Nephron progenitor cell (in vitro differentiated cells): ENCODE measurements around the gene MED20.

Experiments used
- DNase-seq: peaks from one replicate; pipeline ENCODE4 v3.0.0; 2021
- H3K27ac Mint-ChIP-seq: 2 replicates; pipeline ENCODE4 v1.8.0; 2021; ENCODE audit warnings: mild to moderate bottlenecking, moderate library complexity, mixed read lengths
- H3K27me3 Mint-ChIP-seq: 2 replicates; pipeline ENCODE4 v1.8.0; 2021; ENCODE audit warnings: mild to moderate bottlenecking, low read depth, mixed read lengths; ENCODE audit not compliant: poor library complexity
- H3K36me3 Mint-ChIP-seq: 2 replicates; pipeline ENCODE4 v1.8.0; 2021; ENCODE audit warnings: low read depth, mixed read lengths
- H3K4me1 Mint-ChIP-seq: 2 replicates; pipeline ENCODE4 v1.8.0; 2021; ENCODE audit warnings: mixed read lengths
- H3K4me3 Mint-ChIP-seq: 2 replicates; pipeline ENCODE4 v1.8.0; 2021; ENCODE audit warnings: mild to moderate bottlenecking, moderate library complexity, mixed read lengths
- H3K9me3 Mint-ChIP-seq: 2 replicates; pipeline ENCODE4 v1.8.0; 2021; ENCODE audit warnings: mild to moderate bottlenecking, moderate library complexity, mixed read lengths
- TF ChIP-seq, protein P1 (sequence below): fragments of 200-600 bp; sonication (generic); IDR thresholded peaks from 2 replicates; pipeline ENCODE4 v1.5.0; 2021; ENCODE audit warnings: antibody characterized with exemption

The MED20 gene, protein sequence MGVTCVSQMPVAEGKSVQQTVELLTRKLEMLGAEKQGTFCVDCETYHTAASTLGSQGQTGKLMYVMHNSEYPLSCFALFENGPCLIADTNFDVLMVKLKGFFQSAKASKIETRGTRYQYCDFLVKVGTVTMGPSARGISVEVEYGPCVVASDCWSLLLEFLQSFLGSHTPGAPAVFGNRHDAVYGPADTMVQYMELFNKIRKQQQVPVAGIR

DNA sequence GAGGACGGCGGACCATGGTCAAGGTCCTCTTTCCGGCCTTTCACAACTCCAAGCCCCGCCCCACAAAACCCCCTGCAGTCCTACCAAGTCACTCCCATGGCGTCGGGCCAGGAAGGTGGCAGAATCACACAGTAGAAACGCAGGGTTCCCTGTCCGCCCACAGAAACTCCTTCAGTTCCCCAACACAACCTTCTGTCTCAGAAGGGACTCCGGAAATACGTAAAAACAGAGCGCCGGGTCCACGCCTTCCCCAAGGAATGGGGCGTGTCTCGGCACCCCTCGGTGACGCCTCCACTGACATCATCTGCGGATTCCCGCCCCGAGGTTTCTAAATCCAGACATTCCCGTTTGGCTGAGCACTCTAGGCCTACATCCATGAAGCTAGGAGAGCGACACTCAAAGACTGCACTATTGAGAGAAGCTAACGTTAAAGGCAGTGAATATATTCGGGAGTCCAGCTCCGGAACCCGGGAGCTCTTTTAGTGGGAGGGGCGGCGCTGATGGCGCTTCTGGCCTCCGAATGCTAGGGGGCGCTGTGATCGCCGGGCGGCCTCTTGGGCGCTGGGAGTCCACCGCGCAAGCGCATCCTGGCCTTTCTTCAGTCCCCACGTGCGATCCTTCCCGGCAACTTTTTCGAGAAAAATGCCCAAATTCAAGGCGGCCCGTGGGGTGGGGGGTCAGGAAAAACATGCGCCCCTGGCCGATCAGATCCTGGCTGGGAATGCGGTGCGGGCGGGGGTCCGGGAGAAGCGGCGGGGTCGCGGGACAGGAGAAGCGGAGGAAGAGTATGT lies at the start of gene MED20, which contains the start of gene BYSL:
MED20 (minus strand) TSS at position 219 of the 791 bp plus-strand sequence; CDS start at position 98, 121 bp downstream.
BYSL (plus strand) TSS at position 579 of the 791 bp plus-strand sequence; CDS start at position 643, 64 bp downstream.
- peak within 1 kb of the TSS; percentile 100 for H3K27ac Mint-ChIP-seq
- peak within 1 kb of the TSS; percentile 100 for H3K4me3 Mint-ChIP-seq
- H3K36me3 Mint-ChIP-seq = peaks cover 26% of the 10 kb centered on the region
- peak; percentile 96 for DNase-seq
- TF ChIP-seq, protein P1, sequence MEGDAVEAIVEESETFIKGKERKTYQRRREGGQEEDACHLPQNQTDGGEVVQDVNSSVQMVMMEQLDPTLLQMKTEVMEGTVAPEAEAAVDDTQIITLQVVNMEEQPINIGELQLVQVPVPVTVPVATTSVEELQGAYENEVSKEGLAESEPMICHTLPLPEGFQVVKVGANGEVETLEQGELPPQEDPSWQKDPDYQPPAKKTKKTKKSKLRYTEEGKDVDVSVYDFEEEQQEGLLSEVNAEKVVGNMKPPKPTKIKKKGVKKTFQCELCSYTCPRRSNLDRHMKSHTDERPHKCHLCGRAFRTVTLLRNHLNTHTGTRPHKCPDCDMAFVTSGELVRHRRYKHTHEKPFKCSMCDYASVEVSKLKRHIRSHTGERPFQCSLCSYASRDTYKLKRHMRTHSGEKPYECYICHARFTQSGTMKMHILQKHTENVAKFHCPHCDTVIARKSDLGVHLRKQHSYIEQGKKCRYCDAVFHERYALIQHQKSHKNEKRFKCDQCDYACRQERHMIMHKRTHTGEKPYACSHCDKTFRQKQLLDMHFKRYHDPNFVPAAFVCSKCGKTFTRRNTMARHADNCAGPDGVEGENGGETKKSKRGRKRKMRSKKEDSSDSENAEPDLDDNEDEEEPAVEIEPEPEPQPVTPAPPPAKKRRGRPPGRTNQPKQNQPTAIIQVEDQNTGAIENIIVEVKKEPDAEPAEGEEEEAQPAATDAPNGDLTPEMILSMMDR = peak; percentile 98
- no peaks in the 10 kb centered on the region for H3K27me3 Mint-ChIP-seq
- no peaks in the 10 kb centered on the region for H3K9me3 Mint-ChIP-seq
- peaks cover 50% of the 10 kb centered on the region for H3K4me1 Mint-ChIP-seq

DNA sequence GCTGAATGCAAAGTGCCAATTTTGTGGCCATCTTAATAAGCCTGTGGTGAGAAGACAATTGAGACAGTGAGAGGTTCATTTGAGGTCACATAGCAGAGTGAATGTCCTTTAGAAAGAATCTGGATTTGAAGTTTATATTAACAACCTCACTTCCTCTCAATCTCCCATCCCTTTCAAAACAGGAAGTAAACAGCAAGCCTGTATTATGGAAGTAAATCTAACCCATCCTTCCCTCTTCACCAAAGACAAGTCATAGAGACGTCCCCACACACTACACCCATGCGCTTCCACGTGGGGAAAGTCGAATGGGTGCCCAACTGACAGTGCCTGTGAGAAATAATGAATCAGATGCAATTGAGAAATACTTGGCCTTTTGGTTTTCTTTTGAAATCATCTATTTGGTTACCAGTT lies 49.5 kb upstream of the MED20 start:
- Mint-ChIP-seq H3K4me3 (no peak overlapping the region), H3K36me3 (no peaks in the 10 kb centered on the region), H3K4me1 (peaks cover 18% of the 10 kb centered on the region), H3K9me3 (no peaks in the 10 kb centered on the region), H3K27me3 (peaks cover 1% of the 10 kb centered on the region), H3K27ac (no peak overlapping the region)
- TF ChIP-seq, protein P1 = no peak
- DNase-seq = no peak

DNA sequence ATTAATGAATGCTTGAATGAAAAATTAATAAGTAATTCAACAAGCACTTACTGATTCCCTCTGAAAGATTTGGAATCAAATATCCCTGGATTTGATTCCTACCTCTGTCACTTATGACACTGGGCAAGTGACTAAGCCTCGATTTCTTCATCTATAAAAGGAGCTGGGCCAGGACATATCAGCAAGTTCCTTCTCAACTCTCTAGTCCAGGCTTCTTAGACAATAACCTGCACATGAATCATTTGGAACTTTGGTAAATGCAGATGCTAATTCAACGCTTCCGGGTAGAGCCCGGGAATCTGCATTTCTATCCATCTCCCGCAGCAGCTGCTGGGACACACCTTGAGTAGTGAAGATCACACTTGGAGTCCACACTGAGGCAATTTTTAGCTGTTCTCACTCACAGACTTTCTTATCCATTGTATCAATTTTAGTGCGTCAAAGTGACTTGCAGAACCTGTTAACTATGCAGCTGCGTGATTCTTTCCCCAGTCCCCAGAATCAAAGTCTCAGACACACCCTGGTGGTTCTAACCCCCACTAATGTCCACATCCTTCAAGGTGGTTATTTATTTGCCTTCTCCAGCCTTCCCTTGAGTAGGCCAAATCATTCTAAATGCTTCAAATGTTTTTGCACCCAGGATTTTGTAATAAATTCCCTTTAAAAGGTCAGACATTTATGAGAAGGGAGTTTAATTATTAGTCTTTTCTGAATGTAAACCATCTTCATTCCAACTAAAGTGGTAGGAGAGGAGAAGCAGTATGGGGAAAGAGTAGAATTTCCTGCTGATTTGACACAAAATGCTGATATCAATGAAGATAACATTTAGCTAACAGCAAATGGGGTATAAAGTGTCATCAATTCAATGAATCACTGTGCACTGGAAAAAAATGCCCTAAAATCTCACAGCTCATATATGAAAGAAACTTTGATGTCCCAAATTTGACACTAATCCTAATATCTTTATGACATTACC lies 46.7 kb upstream of the MED20 start:
- Mint-ChIP-seq H3K9me3 (no peaks in the 10 kb centered on the region), H3K4me1 (peaks cover 22% of the 10 kb centered on the region), H3K36me3 (no peaks in the 10 kb centered on the region), H3K27me3 (peaks cover 4% of the 10 kb centered on the region), H3K4me3 (no peak overlapping the region), H3K27ac (no peak overlapping the region)
- DNase-seq = no peak
- TF ChIP-seq, protein P1 = no peak

DNA sequence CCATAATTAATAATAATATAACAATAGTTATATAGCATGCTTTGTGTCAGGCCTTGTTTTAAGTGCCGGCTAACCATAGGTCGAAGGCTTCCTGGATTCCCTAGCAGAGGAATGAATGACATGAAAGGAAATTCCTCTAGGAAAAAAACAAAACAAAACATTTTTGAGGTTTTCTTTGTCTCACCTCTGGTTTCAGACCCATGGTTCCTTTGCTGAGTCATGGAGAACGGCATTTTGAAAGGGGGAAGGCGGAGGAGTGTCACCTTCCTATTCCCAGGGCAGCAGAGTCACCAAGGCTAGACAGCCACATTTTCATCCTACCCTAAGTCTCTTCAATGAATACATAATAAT lies 46.0 kb upstream of the MED20 start:
- no peaks in the 10 kb centered on the region for H3K36me3 Mint-ChIP-seq
- no peak overlapping the region for H3K27ac Mint-ChIP-seq
- H3K27me3 Mint-ChIP-seq = peaks cover 4% of the 10 kb centered on the region
- H3K4me3 Mint-ChIP-seq = no peak overlapping the region
- no peak for DNase-seq
- no peaks in the 10 kb centered on the region for H3K9me3 Mint-ChIP-seq
- TF ChIP-seq, protein P1 = no peak
- H3K4me1 Mint-ChIP-seq = peaks cover 22% of the 10 kb centered on the region

DNA sequence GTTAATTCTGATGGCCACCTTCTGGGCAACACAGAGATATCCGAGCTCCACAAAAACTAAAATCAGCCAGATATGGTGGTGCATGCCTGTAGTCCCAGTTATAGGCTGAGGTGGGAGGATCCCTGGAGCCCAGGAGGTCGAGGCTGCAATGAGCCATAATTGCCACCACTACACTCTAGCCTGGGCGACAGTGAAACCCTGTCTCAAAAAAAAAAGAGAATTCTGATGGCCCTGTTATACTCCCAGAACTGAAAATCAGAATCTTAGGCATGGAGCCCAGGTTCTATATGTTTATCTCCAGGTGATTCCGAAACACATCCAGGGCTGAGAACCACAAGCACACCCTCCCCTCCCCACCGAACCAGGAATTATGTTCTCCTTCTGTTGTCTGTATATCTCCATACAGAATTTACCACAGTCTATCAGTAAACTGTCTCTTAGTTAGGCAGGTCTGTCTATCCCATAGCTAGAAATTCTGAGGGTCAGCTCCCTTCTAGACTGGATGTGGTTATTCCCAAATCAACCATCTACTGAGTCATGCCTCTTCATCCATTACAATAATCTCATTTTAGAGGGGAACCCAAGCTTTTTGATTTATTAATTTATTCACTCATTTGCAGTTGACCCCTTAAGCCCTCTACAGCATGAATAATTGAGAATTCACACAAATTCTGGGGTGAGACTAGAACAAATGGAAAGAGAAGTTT lies 45.4 kb upstream of the MED20 start:
- Mint-ChIP-seq H3K4me3 (no peak overlapping the region), H3K4me1 (peaks cover 27% of the 10 kb centered on the region), H3K27ac (no peak overlapping the region), H3K27me3 (peaks cover 4% of the 10 kb centered on the region), H3K36me3 (no peaks in the 10 kb centered on the region), H3K9me3 (no peaks in the 10 kb centered on the region)
- no peak for DNase-seq
- TF ChIP-seq, protein P1 = no peak
